Ovary (tissue), 3 donors: Measurements from ENCODE around the gene VTI1B.

Experiments used
- EP300 ChIP-seq: sonication (generic); formaldehyde crosslinking; IDR thresholded peaks from one replicate; pipeline ENCODE4 v1.6.1; 2017; ENCODE audit warnings: antibody characterized with exemption
- TF ChIP-seq, protein P1 (sequence below), 3 donors: fragments of 450-650 bp in 2 of 3; fragments of 200-600 bp in 1 of 3; IDR thresholded peaks; one replicate each; pipeline versions ENCODE4 v1.5.1 to v1.8.0; 2016 to 2022; ENCODE audit warnings: antibody characterized with exemption in 3 of 3, mild to moderate bottlenecking in 1 of 3
- donor health status: DM: no; HTN: no; CAD: no.

DNA sequence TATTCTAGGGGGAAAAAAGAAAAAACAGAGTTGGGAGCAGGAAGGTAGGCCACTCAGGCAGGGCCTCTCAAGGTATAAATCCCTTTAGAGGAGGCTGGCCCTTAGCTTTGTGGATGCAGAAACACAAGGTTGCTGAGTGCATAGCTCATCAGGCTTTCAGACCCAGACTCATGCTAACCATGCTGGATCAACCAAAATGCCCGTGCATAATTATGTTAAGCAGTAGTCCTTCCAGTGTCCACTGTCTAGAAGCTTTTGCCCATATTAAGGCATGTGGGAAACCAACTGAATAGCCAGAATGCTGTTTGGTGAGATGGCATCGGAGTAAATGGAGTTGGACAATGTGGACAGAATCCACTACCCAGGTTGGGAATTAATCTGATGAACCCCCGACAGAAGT is 35.8 kb downstream of the VTI1B start:
- TF ChIP-seq, protein P1, sequence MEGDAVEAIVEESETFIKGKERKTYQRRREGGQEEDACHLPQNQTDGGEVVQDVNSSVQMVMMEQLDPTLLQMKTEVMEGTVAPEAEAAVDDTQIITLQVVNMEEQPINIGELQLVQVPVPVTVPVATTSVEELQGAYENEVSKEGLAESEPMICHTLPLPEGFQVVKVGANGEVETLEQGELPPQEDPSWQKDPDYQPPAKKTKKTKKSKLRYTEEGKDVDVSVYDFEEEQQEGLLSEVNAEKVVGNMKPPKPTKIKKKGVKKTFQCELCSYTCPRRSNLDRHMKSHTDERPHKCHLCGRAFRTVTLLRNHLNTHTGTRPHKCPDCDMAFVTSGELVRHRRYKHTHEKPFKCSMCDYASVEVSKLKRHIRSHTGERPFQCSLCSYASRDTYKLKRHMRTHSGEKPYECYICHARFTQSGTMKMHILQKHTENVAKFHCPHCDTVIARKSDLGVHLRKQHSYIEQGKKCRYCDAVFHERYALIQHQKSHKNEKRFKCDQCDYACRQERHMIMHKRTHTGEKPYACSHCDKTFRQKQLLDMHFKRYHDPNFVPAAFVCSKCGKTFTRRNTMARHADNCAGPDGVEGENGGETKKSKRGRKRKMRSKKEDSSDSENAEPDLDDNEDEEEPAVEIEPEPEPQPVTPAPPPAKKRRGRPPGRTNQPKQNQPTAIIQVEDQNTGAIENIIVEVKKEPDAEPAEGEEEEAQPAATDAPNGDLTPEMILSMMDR (IDR thresholded peaks at IDR 0.05), result no peak
- no peak for TF ChIP-seq EP300
